Activated CD8-positive, alpha-beta T cell treated with anti-CD3 and anti-CD28 coated beads for 36 hours (primary cell): ENCODE data around the gene MICAL2. TPM values are rescaled to one million over a fixed set of nuclear protein-coding genes. Genes with fewer than 3 reads are reported as not detected.

Experiments used
- ATAC-seq: fragments of 200-7000 bp; cut with Tn5 transposase; one replicate; pipeline ENCODE4 v1.10.0; 2021; ENCODE audit warnings: mild to moderate bottlenecking, moderate library complexity
- CTCF ChIA-PET: fragments of 350-600 bp; sonication (Branson Sonifier 250); formaldehyde crosslinking; loops from one replicate; lab custom pipeline; 2021; ENCODE audit warnings: antibody characterized with exemption; lab: Charles Lee
- POLR2A ChIA-PET: fragments of 350-600 bp; sonication (Branson Sonifier 250); formaldehyde crosslinking; loops from one replicate; lab custom pipeline; 2021; ENCODE audit warnings: antibody characterized with exemption; lab: Charles Lee
- DNase-seq: peaks from one replicate; pipeline ENCODE4 v3.0.0-alpha.2; 2020
- H3K27ac Mint-ChIP-seq: one replicate; pipeline ENCODE4 v1.8.0; 2021; ENCODE audit warnings: mild to moderate bottlenecking, mixed read lengths
- H3K27me3 Mint-ChIP-seq: one replicate; pipeline ENCODE4 v1.8.0; 2021; ENCODE audit warnings: mixed read lengths
- H3K36me3 Mint-ChIP-seq: one replicate; pipeline ENCODE4 v1.8.0; 2021; ENCODE audit warnings: low read depth, mixed read lengths
- H3K4me1 Mint-ChIP-seq: one replicate; pipeline ENCODE4 v1.8.0; 2021; ENCODE audit warnings: low read depth, mixed read lengths
- H3K4me3 Mint-ChIP-seq: one replicate; pipeline ENCODE4 v1.8.0; 2021; ENCODE audit warnings: mild to moderate bottlenecking, moderate library complexity, mixed read lengths
- H3K9me3 Mint-ChIP-seq: one replicate; pipeline ENCODE4 v1.8.0; 2021; ENCODE audit warnings: mixed read lengths
- intact Hi-C: fragments of 100-400 bp; cut with micrococcal nuclease; formaldehyde crosslinking; loops from one replicate; pipeline ENCODE4 v1.10.0; 2022
- total RNA-seq, 2 experiments: library from RNA; stranded (reverse); gene quantifications; one replicate each; pipeline ENCODE4 v1.2.3, GENCODE V29; 2021
- TF ChIP-seq, protein P1 (sequence below): fragments of 200-600 bp; IDR thresholded peaks from one replicate; pipeline ENCODE4 v1.8.0; 2022; ENCODE audit warnings: antibody characterized with exemption, mild to moderate bottlenecking

MICAL2 gene
- total RNA-seq, 2 experiments from 2014 or later = 99.8 to 105 TPM

DNA sequence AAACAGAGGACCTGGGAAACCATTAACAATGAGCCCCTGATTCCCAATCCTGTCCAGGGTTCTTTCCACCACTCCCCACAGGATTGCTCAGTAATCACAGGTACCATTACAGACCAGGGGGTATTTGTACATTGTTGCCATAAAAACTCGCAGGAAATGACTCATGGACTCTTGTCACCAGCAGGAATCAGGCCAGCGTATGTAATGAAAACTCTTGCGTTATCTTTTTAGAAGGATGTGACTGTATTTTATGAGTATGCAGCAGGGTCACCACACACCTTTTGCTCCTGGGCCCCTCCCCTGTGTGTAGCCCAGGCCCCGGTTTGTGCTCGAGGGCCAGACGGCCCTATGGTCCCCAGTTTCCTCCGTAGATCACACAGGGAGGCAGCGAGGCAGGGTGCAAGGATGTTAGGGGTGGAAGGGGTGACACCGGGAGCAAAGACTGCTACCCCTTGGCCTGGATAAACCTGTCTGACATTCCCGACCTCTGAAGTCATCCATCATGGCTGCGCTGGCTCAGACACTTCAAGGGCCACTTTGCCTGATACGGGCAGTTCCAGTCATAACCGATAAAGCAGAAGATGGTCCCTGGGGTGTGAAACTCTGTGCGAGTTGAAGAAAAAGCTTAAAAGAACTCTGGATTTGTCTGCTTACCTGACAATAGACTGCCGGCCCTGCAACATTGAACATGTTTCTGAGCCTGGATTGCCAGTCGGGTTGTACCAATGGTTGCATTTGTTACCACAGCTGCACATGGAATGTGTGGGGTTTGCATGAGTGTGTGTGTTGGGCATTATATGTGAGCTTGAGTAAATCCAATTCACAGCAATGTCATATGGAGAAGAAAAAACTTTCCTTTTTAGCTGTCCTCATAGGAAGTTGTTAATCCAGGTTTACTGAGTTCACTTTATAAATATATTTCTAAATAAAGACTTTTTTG lies 56.9 kb downstream of the MICAL2 start:
- H3K27me3 Mint-ChIP-seq = no peaks in the 10 kb centered on the region
- DNase-seq = peak; percentile 33
- H3K4me1 Mint-ChIP-seq = peaks cover 37% of the 10 kb centered on the region
- ChIA-PET POLR2A (interaction anchor here (0.8 to 1.6 kb wide), 4 partner anchors 10 to 52 kb away, joined by 3 read pairs; no protein-coding TSS in a partner anchor), CTCF (interaction anchor here (0.9 to 1.2 kb wide), 2 partner anchors 14 to 16 kb away, joined by 3 read pairs; no protein-coding TSS in a partner anchor)
- no peaks in the 10 kb centered on the region for H3K9me3 Mint-ChIP-seq
- H3K36me3 Mint-ChIP-seq = peaks cover 22% of the 10 kb centered on the region
- TF ChIP-seq, protein P1, sequence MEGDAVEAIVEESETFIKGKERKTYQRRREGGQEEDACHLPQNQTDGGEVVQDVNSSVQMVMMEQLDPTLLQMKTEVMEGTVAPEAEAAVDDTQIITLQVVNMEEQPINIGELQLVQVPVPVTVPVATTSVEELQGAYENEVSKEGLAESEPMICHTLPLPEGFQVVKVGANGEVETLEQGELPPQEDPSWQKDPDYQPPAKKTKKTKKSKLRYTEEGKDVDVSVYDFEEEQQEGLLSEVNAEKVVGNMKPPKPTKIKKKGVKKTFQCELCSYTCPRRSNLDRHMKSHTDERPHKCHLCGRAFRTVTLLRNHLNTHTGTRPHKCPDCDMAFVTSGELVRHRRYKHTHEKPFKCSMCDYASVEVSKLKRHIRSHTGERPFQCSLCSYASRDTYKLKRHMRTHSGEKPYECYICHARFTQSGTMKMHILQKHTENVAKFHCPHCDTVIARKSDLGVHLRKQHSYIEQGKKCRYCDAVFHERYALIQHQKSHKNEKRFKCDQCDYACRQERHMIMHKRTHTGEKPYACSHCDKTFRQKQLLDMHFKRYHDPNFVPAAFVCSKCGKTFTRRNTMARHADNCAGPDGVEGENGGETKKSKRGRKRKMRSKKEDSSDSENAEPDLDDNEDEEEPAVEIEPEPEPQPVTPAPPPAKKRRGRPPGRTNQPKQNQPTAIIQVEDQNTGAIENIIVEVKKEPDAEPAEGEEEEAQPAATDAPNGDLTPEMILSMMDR = no peak
- peak overlapping the region; percentile 69 for H3K27ac Mint-ChIP-seq
- ATAC-seq = peak; percentile 82
- H3K4me3 Mint-ChIP-seq = no peak overlapping the region
- intact Hi-C loops = no loop called here

DNA sequence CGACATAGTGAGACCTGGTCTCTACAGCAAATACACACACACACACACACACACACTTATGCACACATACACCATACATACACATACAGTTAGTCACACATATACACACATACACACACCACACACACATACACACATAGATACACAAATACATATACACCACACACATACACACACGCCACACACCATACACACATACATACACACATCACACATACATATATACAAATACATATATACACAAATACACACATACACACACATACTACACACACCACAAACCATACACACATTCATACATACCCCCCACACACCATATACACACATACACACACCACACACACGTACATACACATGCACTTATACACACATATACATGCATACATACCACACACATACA lies 57.7 kb downstream of the MICAL2 start:
- Mint-ChIP-seq H3K27me3 (no peaks in the 10 kb centered on the region), H3K4me1 (peaks cover 40% of the 10 kb centered on the region), H3K9me3 (no peaks in the 10 kb centered on the region), H3K27ac (peak overlapping the region; percentile 5), H3K4me3 (no peak overlapping the region), H3K36me3 (peaks cover 19% of the 10 kb centered on the region)
- TF ChIP-seq, protein P1 = no peak
- POLR2A ChIA-PET = interaction anchor here (0.9 kb wide), 1 partner anchor 10 kb away, joined by 3 read pairs; no protein-coding TSS in a partner anchor
- no peak for DNase-seq
- CTCF ChIA-PET = no interaction called here
- ATAC-seq = no peak
- intact Hi-C loops = no loop called here

DNA sequence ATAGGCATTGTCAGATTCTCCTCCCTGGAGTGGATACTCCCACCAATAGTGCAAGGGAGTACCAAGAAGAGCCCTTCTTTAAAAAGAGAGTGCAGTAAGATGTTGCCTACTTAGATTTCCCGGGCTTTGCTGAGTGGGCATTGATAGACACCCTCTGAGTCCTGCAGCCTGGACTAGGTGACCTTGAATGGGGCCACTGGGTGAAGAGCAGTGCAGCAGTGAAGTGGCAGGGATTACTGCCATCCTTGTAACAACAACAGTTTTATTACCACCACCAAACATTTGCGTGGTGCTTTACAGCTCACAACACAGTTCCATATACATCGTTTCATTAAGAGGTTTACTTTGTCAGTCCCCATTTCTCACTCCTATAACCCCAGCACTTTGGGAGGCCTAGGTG lies 59.4 kb downstream of the MICAL2 start:
- Mint-ChIP-seq H3K4me1 (peaks cover 40% of the 10 kb centered on the region), H3K27ac (no peak overlapping the region), H3K4me3 (no peak overlapping the region), H3K27me3 (no peaks in the 10 kb centered on the region), H3K9me3 (peaks cover 2% of the 10 kb centered on the region), H3K36me3 (peaks cover 17% of the 10 kb centered on the region)
- TF ChIP-seq, protein P1 = no peak
- CTCF ChIA-PET = no interaction called here
- DNase-seq (no peak), ATAC-seq (no peak)
- intact Hi-C loops = loop anchor here (5.0 kb wide), 1 partner anchor 67 kb away; no protein-coding TSS in a partner anchor
- POLR2A ChIA-PET = no interaction called here

DNA sequence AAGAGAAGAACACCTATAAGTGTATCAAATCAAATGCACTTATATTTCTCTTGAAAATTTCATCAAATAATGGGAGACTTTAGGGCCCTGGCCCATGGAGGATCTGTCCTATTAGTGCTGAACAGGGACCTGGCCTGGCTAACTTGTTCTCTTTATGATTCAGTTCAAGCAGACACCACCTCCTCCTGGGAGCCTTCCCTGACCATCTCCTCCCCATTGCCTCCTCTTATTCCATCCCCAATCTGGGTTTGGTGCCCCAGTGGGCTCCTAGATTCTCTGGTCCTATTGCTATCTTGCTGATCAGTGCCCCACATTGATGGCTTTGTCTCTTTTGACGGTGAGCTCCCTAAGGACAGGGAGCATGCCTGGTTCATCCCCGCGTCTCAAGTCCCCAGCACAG lies 60.1 kb downstream of the MICAL2 start:
- TF ChIP-seq, protein P1 = no peak
- Mint-ChIP-seq H3K4me1 (peaks cover 45% of the 10 kb centered on the region), H3K27me3 (no peaks in the 10 kb centered on the region), H3K36me3 (peaks cover 22% of the 10 kb centered on the region), H3K9me3 (peaks cover 5% of the 10 kb centered on the region), H3K4me3 (no peak overlapping the region), H3K27ac (no peak overlapping the region)
- no peak for ATAC-seq
- ChIA-PET POLR2A (no interaction called here), CTCF (interaction anchor here (1.5 to 1.6 kb wide), 2 partner anchors 13 to 67 kb away, joined by 3 to 6 read pairs; no protein-coding TSS in a partner anchor)
- DNase-seq = no peak
- intact Hi-C loops = loop anchor here (5.0 kb wide), 1 partner anchor 67 kb away; no protein-coding TSS in a partner anchor
